ENCODE results near the gene SMARCC2.

Gene SMARCC2

GRCh38 chr12:56120158-56120846, 69.0 kb downstream of the SMARCC2 start:
- TF ChIP-seq GATA3 (IDR thresholded peaks at IDR 0.05; ENCODE audit: low read depth, low read length), result no peak
- TF ChIP-seq GATA2 (IDR thresholded peaks at IDR 0.05; ENCODE audit: low read depth, low read length), result no peak

DNA sequence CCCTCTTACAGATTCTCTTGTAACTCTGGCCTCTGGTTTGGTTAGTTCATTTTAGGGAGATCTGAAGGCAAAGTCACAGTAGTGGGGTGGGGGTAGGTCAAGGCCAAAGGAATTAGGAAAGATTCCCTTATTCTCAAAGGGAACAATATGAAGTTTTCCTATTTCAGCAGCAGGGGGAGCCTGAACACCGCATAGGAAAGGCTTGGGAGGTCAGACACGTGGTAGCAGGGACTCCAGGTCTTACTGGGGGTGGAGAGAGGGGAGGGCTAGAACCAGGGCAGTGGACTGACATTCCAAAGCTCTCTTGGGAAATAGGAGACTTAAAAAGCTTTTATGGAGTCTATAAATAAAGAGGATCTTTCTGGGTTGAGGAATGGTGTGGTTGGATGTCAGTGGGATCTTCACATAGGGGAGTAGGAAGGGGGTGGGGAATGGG, 69.9 kb downstream of the SMARCC2 start:
- TF ChIP-seq GATA2 (IDR thresholded peaks at IDR 0.05; ENCODE audit: low read depth, low read length) (no peak), GATA3 (IDR thresholded peaks at IDR 0.05; ENCODE audit: low read depth, low read length) (no peak)

DNA sequence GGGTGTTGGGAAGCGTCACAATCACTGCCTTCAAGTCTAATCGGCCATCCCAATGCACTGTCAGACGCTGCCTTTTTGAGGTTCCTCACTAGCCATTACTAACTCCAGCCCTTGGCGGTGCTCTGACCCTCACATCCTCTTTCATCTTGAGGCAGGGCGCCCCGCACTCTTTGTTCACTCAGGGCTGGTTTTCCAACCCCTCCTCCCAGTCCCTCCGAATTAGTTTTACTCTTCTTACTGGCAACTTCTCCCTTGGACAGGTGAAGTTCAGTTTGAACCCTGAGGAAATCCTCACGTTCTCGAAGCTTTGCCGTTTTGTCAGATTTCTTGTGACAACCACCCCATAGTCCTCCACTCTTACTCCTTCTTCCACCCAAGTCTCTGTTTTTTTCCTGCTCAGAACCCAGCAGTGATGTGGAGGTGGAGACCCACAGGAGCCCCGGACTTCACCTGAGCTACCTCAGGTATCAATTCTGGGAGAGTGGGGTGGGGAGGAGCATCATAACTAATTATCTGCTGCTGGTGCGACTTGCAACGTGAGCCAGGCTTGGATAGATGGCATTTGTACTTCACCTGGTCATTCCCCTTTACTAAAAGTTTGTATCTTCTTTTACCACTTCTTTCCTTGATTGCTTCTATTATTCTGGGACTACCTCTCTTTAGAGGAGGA, 70.5 kb downstream of the SMARCC2 start:
- TF ChIP-seq GATA3 (IDR thresholded peaks at IDR 0.05; ENCODE audit: low read depth, low read length) (no peak), GATA2 (IDR thresholded peaks at IDR 0.05; ENCODE audit: low read depth, low read length) (no peak)

DNA sequence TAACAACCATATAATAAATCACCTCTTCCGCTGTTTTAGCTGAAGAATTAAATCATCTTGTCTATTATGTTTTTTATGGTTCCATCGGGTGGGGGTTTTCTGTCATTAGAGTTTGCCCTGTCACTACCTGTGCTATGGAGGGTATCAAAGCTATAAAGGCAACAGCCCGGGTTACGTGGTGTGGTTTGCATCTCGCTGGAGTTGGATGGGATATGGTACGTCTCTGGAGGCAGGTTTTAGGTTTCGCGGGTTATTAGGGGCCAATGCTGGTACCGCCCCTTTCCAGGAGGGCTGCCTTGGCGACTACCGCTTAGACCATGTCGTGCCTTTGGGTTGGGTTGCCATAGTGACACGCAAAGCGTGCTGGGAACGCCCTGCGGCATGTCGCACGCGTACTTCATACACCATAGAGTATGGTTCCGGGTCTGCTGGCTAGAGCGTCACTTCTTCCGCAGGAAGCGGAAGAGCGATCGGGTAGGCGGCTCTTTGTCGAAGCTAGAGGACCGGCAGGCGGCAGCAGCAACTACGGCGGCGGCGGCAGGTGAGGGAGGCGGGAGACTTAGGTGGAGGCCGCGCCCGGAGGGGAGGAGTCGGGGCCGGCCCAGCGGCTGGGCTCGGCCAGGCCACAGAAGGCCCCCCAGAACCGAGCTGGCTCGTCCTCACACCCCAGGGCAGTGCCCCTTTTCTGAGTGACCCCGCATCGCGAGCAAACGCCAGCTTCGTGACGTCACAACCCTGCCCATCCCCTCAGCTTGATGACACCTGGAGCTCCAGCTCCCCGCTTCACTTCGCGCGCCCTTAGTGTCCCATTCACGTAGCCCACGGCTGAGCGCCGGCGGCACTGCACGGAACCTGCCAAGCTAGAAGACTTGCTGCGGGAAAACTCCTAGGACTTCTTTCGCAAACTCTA, 71.2 kb downstream of the SMARCC2 start, which contains the start of gene ZC3H10:
Gene ZC3H10, plus strand, starts transcription at position 489 of the 910 bp plus-strand sequence. CDS start 2,297 bp downstream, outside the sequence.
- no peak for TF ChIP-seq GATA3 (IDR thresholded peaks at IDR 0.05; ENCODE audit: low read depth, low read length)
- TF ChIP-seq GATA2 (IDR thresholded peaks at IDR 0.05; ENCODE audit: low read depth, low read length), result no peak

DNA sequence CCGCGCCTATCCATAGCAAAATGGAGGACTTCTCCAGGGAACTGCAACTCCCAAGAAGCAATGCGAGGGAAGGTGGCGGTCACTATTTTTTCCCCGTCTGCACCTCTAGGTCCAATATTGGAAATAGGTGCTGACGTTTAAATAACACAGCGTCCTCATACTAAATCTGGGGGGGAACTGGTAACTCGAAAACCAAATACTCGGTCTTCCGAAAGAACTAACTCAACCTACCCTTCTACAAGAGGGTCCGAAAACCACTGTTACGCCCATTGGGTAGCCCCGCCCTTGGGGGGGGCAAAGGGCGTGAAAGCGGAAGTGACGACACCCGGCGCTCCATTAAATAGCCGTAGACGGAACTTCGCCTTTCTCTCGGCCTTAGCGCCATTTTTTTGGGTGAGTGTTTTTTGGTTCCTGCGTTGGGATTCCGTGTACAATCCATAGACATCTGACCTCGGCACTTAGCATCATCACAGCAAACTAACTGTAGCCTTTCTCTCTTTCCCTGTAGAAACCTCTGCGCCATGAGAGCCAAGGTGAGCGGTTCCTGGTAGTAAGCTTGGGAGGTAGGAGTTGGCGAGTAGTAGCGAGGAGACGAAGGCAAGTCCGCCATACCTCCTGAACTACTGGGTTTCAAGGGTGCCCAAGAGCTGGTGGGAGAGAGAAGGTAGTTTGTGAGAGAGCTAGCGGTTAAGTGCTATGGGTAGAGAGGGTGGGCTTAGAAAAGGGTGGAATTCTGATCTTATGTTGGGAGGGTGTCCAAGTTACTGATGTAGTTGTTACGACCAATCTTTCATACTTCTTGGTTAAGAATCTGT, 72.8 kb downstream of the SMARCC2 start, which contains the start of gene RPL41:
Gene RPL41, plus strand, starts transcription at position 367 of the 815 bp plus-strand sequence.
- TF ChIP-seq GATA3 (IDR thresholded peaks at IDR 0.05; ENCODE audit: low read depth, low read length) (no peak), GATA2 (IDR thresholded peaks at IDR 0.05; ENCODE audit: low read depth, low read length) (no peak)

- TF ChIP-seq GATA2 (IDR thresholded peaks at IDR 0.05; ENCODE audit: low read depth, low read length) (no peak), GATA3 (IDR thresholded peaks at IDR 0.05; ENCODE audit: low read depth, low read length) (no peak)
Observed at GRCh38 chr12:56115329-56115728, 74.0 kb downstream of the SMARCC2 start.

DNA sequence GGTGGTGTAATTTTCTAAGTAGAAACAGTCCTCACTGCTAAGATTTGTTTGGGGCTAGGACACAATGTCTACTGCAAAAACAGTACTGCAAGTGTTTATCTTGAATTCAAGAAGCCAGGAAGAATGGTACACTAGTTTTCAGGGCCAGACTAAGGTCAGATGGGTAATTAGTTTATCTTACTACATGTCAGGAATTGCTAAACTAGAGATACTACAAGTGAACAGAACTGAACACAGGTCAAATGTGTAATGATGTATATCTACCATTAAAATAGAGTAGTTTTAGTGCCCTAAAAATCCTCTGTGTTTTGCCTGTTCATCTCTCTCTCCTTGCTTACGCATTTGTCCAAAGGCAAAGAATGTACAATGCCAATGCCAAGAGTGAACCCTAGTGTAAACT, 75.2 kb downstream of the SMARCC2 start:
- TF ChIP-seq GATA3 (IDR thresholded peaks at IDR 0.05; ENCODE audit: low read depth, low read length) (no peak), GATA2 (IDR thresholded peaks at IDR 0.05; ENCODE audit: low read depth, low read length) (no peak)

Measured in SH-SY5Y (cell line).